Dendritic cell treated with granulocyte-macrophage colony-stimulating factor and Interleukin-4, amounts not matched to agents 40 ng/mL and 50 ng/mL, for 4 days (primary cell): ENCODE data around the gene CACNB2.

Source experiments
- H3K27ac Mint-ChIP-seq: one replicate; pipeline ENCODE4 v1.8.0; 2022; ENCODE audit warnings: mild to moderate bottlenecking, mixed read lengths
- H3K27me3 Mint-ChIP-seq: one replicate; pipeline ENCODE4 v1.8.0; 2022; ENCODE audit warnings: mild to moderate bottlenecking, mixed read lengths
- H3K36me3 Mint-ChIP-seq: one replicate; pipeline ENCODE4 v1.8.0; 2022; ENCODE audit warnings: low read depth, mixed read lengths
- H3K4me1 Mint-ChIP-seq: one replicate; pipeline ENCODE4 v1.8.0; 2022; ENCODE audit warnings: low read depth, mixed read lengths
- H3K4me3 Mint-ChIP-seq: one replicate; pipeline ENCODE4 v1.8.0; 2022; ENCODE audit warnings: mild to moderate bottlenecking, moderate library complexity, mixed read lengths
- H3K9me3 Mint-ChIP-seq: one replicate; pipeline ENCODE4 v1.8.0; 2022; ENCODE audit warnings: mixed read lengths
- intact Hi-C: fragments of 100-400 bp; cut with micrococcal nuclease; formaldehyde crosslinking; loops from one replicate; pipeline ENCODE4 v1.15.0; 2022

The CACNB2 gene

DNA sequence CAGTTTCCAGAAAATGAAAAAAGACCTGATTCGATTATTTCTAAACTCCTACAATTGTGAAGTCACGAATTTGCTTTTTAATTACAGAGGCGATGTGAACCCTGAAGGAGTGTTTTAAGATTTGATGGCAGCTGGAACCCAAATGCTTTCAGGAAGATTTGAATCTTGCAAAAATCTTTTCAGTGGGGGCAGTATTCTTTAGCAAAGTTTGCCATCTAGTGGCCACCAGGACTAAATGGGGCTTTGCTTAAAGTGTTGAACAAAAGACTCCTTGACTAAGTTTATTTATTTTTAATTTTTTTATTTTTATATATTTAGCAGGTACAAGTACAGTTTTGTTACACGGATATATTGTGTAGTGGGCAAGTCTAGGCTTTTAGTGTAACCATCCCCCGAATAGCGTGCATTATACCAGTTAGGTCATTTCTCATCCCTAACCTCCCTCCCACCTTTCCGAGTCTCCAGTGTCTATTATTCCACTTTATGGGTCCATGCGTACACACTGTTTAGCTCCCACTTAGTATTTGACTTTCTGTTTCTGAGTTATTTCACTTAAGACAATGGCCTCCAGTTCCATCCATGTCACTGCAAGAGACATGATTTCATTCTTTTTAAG, 98.8 kb downstream of the CACNB2 start:
- intact Hi-C loops, result loop anchor here (2.0 to 10.0 kb wide), 3 partner anchors 134 to 632 kb away; no protein-coding TSS in a partner anchor
- H3K36me3 Mint-ChIP-seq, result no peaks in the 10 kb centered on the region
- H3K27me3 Mint-ChIP-seq, result peaks cover 6% of the 10 kb centered on the region
- no peak overlapping the region for H3K4me3 Mint-ChIP-seq
- H3K27ac Mint-ChIP-seq, result no peak overlapping the region
- H3K9me3 Mint-ChIP-seq, result peaks cover 10% of the 10 kb centered on the region
- H3K4me1 Mint-ChIP-seq, result peaks cover 16% of the 10 kb centered on the region

DNA sequence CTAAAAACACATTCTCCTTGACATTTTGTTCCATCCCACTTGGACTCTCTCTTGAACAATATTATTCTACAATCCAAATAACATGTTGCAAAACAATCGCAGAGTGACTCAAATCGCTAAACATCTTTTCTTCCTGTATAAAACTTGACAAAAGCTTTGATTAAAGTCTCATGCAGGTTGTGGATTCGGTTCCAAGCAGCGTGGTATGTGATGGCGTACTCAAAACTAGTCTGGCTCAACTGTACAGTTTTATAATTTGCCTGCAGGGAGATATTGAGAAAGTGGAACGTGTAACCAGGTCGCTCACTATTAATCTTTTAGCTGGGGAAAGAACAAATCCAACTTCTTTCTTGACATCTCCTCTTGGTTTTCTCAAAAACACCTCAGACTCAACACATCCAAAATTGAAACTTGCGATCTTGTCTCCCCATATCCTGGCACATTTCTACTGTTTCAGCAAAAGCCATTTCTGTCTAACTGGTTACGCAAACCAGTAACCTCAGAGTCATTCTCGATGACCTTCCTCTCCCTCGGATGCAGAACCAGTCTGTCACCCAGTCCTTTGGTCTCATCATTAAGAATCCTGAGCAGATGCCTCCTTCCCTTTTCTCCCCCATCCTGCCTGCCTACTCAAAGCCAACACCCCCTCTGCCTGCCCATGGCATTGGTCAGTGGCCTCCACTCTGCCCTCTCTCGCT, 100.1 kb downstream of the CACNB2 start:
- Mint-ChIP-seq H3K27me3 (peaks cover 6% of the 10 kb centered on the region), H3K9me3 (peaks cover 10% of the 10 kb centered on the region)
- intact Hi-C loops, result no loop called here

DNA sequence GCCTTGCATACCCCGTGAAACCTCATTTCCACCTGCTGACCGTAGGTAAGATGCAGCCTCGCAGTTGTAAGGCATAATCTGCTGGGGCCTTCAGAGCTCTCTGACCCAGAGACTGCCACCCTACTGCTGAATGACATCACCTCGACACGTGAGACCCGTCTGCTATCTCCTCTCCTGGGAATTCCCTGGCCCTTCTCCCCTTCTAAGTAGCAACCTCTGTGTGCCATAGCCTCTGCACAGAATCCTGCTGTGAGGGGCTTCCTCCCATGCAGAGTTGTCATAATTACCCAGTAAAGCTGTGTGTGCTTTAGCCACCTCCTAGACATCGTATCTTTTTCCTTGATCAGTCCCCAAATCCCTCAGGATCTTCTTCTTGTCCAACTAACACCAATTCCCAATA, 106.7 kb downstream of the CACNB2 start:
- H3K27ac Mint-ChIP-seq, result no peak overlapping the region
- no peaks in the 10 kb centered on the region for H3K4me1 Mint-ChIP-seq
- peaks cover 2% of the 10 kb centered on the region for H3K27me3 Mint-ChIP-seq
- peaks cover 10% of the 10 kb centered on the region for H3K9me3 Mint-ChIP-seq
- intact Hi-C loops, result no loop called here
- H3K4me3 Mint-ChIP-seq, result no peak overlapping the region
- H3K36me3 Mint-ChIP-seq, result no peaks in the 10 kb centered on the region

More for the DNA sequence above, 100.1 kb downstream of the CACNB2 start:
- H3K4me3 Mint-ChIP-seq, result no peak overlapping the region
- peaks cover 10% of the 10 kb centered on the region for H3K4me1 Mint-ChIP-seq
- H3K27ac Mint-ChIP-seq, result peak overlapping the region; percentile 30
- no peaks in the 10 kb centered on the region for H3K36me3 Mint-ChIP-seq

DNA sequence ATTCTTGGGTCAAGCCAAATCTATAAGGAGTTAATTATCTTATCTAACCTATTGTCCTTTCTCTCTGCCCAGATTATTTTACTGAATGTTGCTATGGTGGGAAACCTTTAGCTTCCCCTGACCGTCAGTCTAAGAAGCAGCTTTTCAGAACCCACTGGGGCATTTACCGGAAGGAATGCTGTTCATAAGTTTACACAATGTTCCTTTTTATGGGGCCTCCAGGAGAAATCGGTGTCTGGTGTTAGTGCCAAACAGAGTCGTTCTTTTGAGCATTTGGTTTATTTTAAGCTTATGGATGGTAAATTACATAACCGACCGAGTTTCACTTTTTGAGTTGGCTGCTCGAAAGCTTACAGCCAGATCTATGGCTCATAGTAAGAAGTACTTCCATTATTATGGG, 111.9 kb downstream of the CACNB2 start:
- Mint-ChIP-seq H3K9me3 (no peaks in the 10 kb centered on the region), H3K36me3 (no peaks in the 10 kb centered on the region), H3K4me1 (peaks cover 6% of the 10 kb centered on the region), H3K27ac (no peak overlapping the region), H3K4me3 (no peak overlapping the region), H3K27me3 (peaks cover 4% of the 10 kb centered on the region)
- intact Hi-C loops, result no loop called here

DNA sequence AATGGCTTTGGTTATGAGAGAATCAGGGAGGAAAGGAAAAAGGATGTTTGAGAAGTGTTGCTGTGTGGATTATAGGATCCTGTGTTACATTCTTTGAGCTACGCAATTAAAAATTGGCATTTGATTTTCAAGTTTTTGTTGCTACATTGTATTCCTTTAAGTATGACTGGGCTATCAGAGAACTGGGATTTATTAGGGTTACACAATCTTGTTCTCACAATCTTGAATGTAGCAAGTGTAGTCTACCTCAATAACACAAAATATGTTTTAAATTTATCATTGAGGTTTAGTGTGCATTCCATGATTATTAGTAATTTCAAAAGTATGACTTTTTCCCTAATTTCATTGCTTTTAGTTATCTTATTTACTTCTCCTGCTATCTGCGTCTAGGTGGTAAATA, 113.9 kb downstream of the CACNB2 start:
- H3K9me3 Mint-ChIP-seq, result no peaks in the 10 kb centered on the region
- intact Hi-C loops, result no loop called here
- H3K36me3 Mint-ChIP-seq, result no peaks in the 10 kb centered on the region
- peaks cover 6% of the 10 kb centered on the region for H3K4me1 Mint-ChIP-seq
- H3K27me3 Mint-ChIP-seq, result peaks cover 9% of the 10 kb centered on the region
- no peak overlapping the region for H3K27ac Mint-ChIP-seq
- H3K4me3 Mint-ChIP-seq, result no peak overlapping the region

DNA sequence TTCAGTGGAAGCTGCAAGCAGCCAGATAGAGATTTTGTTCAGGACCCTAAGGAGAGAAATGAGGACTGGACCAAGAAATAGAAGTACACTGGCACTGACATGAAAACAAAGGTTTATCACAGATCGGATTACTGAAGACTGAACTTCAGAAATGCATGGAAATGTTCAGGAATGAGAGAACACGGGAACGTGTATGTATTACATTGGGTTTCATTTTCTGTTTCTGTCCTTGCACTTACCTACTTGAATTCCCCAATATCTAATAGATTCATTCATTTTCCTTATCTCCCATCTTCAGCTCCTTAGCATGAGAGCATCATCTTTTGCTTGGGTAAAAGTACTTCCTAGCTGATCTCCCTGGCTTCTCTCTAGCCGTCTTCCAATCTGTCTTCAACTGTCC, 114.5 kb downstream of the CACNB2 start:
- H3K27me3 Mint-ChIP-seq, result peaks cover 9% of the 10 kb centered on the region
- intact Hi-C loops, result no loop called here
- no peaks in the 10 kb centered on the region for H3K36me3 Mint-ChIP-seq
- no peak overlapping the region for H3K27ac Mint-ChIP-seq
- H3K9me3 Mint-ChIP-seq, result no peaks in the 10 kb centered on the region
- H3K4me3 Mint-ChIP-seq, result no peak overlapping the region
- peaks cover 6% of the 10 kb centered on the region for H3K4me1 Mint-ChIP-seq

DNA sequence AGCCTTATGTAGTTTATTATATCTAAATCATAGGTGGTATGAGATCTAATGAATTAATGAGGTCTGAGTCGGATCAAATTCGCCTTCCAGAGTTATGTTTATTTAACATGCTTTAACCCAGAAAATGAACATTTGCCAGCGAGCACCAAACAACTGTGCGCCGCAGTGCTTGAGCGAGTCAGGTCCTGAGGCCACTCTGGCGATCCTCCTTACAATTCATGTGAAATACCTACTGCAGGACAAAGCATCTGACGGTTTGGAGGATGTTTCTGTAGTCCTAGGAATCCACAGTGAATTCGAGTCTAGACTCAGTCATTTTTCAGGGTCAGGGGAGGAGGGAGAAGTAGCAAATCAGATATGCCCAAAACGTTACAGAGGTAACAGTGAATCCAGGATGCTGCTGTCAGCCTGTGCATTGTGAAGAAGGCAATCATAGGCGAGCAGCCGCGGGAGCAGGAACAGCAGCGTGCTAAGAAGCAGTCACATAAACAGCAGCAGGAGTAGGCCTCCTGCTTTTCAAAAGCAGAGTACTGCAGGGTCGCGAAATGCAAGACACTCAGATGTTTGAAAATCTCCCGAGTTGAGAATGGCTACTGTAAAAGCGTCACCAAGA, 120.2 kb downstream of the CACNB2 start:
- peaks cover 8% of the 10 kb centered on the region for H3K27me3 Mint-ChIP-seq
- H3K4me3 Mint-ChIP-seq, result no peak overlapping the region
- no peak overlapping the region for H3K27ac Mint-ChIP-seq

DNA sequence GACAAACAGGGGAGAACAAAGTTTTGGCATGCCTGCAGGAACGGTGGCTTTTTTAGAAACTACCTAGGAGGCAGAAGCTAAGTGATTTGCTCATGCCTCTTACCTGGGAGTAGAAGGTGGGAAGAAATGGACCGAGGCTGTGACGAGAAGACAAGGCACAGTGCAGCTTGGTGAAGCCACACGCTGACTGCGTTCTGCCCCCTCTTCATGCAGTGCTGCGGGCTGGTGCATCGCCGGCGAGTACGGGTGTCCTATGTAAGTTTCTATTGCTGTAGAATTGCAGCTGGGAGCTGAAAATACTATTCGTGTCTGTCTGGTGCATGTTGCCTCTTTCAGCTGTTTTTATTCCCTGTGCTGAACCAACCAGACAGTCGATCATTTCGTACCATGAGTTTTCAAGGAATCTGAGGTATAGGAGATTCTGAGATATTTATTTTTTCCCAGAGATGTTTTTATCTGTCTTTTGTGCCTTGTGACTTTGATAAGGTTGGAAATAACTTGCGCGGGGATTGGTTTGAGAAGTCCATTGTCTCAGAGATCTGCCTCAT, 120.9 kb downstream of the CACNB2 start:
- Mint-ChIP-seq H3K9me3 (no peaks in the 10 kb centered on the region), H3K27me3 (peaks cover 8% of the 10 kb centered on the region), H3K27ac (no peak overlapping the region), H3K4me3 (no peak overlapping the region), H3K36me3 (no peaks in the 10 kb centered on the region), H3K4me1 (no peaks in the 10 kb centered on the region)
- intact Hi-C loops, result no loop called here

More for the DNA sequence above, 120.2 kb downstream of the CACNB2 start:
- intact Hi-C loops, result no loop called here
- Mint-ChIP-seq H3K9me3 (no peaks in the 10 kb centered on the region), H3K36me3 (no peaks in the 10 kb centered on the region), H3K4me1 (no peaks in the 10 kb centered on the region)

DNA sequence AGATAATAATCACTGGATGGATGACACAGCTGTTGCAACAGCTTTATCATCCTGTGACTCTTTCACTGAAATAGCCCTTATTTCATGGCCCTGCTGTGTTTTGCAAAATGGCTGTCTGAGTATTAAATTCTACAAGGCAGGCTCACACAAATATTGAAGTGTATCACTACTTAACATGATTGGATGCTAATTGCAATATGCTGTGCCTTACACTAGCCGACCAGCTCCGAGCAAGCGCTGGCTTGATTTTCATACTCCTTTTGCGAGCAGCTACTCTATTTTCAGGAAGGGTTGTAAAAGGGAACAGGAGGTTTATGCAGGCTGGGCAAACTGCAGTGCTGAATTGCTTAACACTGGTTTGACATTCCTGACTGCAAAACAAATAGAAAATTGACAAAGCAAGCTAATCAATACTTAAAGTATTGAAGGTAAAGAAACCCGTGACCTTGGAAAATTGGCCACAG, 121.6 kb downstream of the CACNB2 start:
- H3K36me3 Mint-ChIP-seq, result no peaks in the 10 kb centered on the region
- intact Hi-C loops, result no loop called here
- no peak overlapping the region for H3K4me3 Mint-ChIP-seq
- H3K27me3 Mint-ChIP-seq, result peaks cover 8% of the 10 kb centered on the region
- no peak overlapping the region for H3K27ac Mint-ChIP-seq
- H3K9me3 Mint-ChIP-seq, result no peaks in the 10 kb centered on the region
- no peaks in the 10 kb centered on the region for H3K4me1 Mint-ChIP-seq

DNA sequence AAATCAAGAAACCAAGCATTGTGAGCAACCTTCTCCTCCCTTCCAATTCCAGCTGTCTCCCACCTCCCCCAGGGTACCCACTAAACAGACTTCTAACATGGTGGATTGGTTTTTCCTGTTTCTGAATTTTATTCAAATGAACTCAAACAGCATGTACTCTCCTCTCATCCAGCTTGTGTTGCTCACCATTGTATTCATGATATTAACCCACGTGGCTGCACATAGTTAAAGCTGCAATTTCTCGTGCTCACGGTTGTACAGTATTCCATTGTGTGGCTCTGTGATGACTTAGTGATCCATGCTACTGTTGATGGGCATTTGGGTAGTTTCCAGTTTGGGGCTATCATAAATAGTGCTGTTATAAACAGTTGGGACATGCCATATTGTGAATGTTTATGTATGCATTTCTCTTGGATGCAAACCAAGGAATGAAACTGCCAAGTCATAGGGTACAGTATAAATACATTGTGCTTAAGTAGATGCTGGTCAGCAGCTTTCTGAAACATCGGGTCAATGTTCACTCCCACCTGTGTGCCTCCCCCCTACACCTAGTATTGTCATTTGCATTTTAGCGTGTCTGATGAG, 124.3 kb downstream of the CACNB2 start:
- Mint-ChIP-seq H3K27ac (no peak overlapping the region), H3K4me3 (no peak overlapping the region), H3K36me3 (no peaks in the 10 kb centered on the region), H3K9me3 (no peaks in the 10 kb centered on the region), H3K27me3 (peaks cover 3% of the 10 kb centered on the region), H3K4me1 (no peaks in the 10 kb centered on the region)
- intact Hi-C loops, result no loop called here

DNA sequence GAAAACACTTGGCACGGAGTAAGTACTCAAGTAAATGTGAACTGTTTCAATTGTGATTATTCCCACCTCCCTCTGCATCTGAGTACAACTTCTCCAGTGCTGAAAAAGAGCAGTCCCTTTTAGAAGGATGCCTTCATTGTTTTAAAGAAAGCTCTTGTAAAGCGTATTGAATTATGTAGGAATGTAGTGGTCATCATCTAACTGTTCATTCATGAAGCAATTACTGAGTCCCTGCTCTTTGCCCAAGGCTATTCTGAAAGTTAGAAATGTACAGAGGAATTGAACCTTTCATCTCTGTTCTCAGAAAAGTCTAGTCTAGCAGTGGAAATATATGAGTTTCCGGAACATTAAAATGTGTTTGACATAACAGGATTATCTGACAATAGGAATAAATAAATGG, 127.8 kb downstream of the CACNB2 start:
- no peaks in the 10 kb centered on the region for H3K4me1 Mint-ChIP-seq
- H3K9me3 Mint-ChIP-seq, result no peaks in the 10 kb centered on the region
- intact Hi-C loops, result no loop called here
- H3K27ac Mint-ChIP-seq, result no peak overlapping the region
- no peak overlapping the region for H3K4me3 Mint-ChIP-seq
- no peaks in the 10 kb centered on the region for H3K36me3 Mint-ChIP-seq
- H3K27me3 Mint-ChIP-seq, result peaks cover 2% of the 10 kb centered on the region

DNA sequence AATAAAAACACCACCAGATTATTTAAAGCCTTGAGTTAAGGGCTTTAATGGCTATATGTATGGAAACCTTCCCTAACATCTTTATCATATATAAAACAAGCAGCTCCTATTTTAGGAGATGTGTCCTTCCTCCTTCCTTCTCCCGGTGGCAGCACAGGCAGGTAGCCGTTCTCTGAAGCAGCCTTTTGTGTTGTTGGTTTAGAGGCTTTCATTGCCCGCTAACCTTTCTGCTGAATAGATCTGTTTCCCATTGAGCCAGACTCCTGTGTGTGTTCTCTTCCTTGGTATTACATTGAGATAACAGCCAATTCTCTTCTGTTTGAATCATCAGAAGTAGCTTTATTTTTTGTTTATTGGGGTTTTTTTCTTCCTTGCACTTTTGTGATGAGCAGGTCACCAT, 131.3 kb downstream of the CACNB2 start:
- Mint-ChIP-seq H3K27ac (no peak overlapping the region), H3K36me3 (no peaks in the 10 kb centered on the region), H3K4me3 (no peak overlapping the region), H3K4me1 (no peaks in the 10 kb centered on the region), H3K27me3 (peaks cover 4% of the 10 kb centered on the region), H3K9me3 (no peaks in the 10 kb centered on the region)
- intact Hi-C loops, result no loop called here

DNA sequence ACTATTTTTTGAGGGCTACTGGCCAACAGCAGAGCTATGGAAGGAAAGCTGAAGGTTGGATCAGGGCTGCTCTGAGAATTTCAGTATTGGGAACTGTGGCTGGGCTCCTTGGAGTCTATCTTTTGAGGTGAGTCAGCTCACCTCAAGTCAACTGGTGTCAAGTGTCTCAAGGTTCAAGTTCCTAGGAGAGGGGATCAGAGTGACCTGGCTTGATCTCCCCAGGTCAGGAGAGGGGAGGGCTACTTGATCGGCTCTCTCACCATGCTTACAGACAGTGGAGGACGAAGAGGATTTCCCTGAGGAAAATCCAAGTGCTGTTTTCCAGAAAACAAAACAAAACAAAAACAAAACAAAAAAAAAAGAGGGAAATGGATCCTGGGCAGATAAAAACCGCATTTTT, 132.8 kb downstream of the CACNB2 start:
- Mint-ChIP-seq H3K27me3 (peaks cover 4% of the 10 kb centered on the region), H3K36me3 (no peaks in the 10 kb centered on the region), H3K27ac (no peak overlapping the region), H3K4me3 (no peak overlapping the region), H3K9me3 (no peaks in the 10 kb centered on the region), H3K4me1 (peaks cover under 1% of the 10 kb centered on the region)
- intact Hi-C loops, result no loop called here

DNA sequence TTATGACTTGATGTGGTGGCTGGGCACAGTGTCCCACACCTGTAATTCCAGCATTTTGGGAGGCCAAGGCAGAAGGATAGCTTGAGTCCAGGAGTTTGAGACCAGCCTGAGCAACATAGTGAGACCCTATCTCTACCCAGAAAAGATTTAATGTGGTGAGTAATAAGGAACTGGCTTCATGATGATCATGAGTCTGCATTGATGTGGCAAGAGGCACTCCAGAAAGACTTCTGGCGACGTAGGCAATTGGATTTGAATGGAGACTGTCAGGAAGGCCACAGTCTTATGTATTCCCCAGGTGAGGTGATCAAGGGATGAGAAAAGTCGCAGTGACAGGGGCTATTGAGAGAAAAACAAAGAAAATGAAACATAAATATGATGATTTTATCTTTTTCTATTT, 138.0 kb downstream of the CACNB2 start:
- Mint-ChIP-seq H3K36me3 (no peaks in the 10 kb centered on the region), H3K27me3 (no peaks in the 10 kb centered on the region), H3K27ac (peak overlapping the region; percentile 35), H3K4me3 (no peak overlapping the region), H3K4me1 (peaks cover 12% of the 10 kb centered on the region), H3K9me3 (no peaks in the 10 kb centered on the region)
- intact Hi-C loops, result no loop called here
